Ammon's horn (tissue), 1 donor: ENCODE data around the gene OR4N5.
"Not testable (repeated sequence)": the region's sequence is repeated elsewhere in the genome, so short reads cannot be mapped to it uniquely, and the experiment has no call there.

Experiments
- DNase-seq: peaks from one replicate; pipeline ENCODE4 v3.0.0-alpha.2; 2016; ENCODE audit warnings: low spot score

The OR4N5 gene

DNA sequence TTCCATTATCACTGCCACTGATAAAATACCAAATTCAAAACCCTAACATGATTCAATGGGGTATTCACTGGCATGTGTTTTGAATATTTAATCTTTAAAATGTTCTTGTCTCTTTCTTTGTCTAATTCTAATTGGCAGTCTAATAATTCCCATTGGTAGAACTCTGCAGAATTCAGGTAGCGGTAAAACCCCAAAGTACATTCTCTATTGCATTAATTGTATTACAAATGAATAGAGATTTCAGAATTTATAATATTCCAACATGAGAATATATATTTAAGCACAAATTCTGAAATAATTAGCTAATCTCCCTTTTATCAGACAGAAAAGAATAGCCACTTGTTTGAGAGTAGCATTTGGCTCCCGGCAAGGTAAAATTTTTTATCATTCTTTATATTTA lies at the start of gene OR4N5:
Gene OR4N5 (plus strand): TSS at position 301 of the 400 bp plus-strand sequence. CDS start 4,916 bp downstream, outside the sequence.
- no peak for DNase-seq

DNA sequence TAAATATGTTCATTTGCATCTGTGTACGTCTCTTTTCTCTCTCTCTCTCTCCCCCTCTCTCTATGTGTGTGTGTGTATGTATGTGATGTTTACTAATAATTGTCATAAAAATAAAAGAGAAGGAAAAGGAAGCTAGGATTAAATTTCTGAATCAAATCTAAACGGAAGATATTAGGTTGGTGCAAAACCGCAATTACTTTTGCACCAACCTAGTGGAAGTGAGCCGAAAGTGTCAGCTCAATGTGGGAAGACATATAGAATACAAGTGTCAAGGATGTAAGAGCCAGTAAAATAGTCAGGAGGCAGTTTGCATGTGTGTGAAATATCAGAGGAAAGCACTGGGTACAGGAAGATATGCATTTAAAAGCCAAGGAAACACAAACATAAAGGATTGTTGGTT lies 46.6 kb upstream of the OR4N5 start:
- DNase-seq, result no peak

- no peak for DNase-seq
These were observed 45.2 kb upstream of the OR4N5 start for GRCh38 chr14:20093442-20093841.

DNA sequence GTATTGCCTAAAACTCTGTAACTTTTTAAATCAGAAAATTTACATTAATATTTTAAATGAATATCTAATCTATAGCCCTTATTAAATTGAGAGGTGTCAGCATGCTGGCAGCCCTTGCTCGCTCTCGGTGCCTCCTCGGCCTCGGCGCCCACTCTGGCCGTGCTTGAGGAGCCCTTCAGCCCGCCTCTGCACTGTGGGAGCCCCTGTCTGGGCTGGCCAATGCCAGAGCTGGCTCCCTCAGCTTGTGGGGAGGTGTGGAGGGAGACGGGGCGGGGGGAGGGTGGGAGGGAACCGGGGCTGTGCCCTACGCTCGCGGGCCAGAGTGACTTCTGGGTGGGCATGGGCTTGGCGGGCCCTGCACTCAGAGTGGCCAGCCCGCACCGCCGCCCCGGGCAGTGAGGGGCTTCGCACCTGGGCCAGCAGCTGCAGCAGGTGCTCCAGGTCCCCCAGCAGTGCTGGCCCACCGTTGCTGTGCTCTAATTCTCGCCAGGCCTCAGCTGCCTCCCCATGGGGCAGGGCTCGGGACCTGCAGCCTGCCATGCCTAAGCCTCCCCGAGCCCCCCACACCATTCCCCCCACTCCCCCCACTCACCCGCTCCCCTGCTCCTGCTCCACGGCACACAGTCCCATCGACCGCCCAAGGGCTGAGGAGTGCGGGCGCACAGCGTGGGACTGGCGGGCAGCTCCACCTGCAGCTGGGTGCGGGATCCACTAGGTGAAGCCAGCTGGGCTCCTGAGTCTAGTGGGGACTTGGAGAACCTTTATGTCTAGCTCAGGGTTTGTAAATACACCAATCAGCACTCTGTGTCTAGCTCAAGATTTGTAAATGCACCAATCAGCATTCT lies 39.5 kb upstream of the OR4N5 start:
- DNase-seq, result not testable (repeated sequence)

GRCh38 chr14:20110438-20110837 lies 28.2 kb upstream of the OR4N5 start, which contains the start of gene OR4K17:
OR4K17 (plus strand) TSS chr14:20110739; CDS start chr14:20117500, 6,761 bp downstream.
- no peak for DNase-seq

GRCh38 chr14:20112321-20112720 lies 26.3 kb upstream of the OR4N5 start:
- no peak for DNase-seq

DNA sequence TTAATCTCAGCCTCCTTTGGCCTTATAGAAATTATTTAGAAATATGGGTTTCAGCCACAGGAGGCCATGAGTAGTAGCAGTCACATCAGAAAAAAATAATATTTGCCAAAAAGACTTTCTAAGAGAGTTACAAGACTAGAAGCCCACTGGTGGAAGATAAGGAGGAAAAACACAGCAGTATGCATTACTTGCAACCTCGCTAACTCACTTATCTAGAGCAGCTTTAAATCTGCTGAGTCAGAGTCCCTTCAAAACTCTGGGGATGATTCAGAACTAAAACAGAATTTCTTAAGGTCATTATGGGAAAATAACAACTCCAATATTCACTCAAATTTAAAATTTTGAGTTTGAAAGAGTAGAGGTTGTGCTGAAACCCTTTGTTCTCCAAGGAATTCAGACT lies 21.9 kb upstream of the OR4N5 start:
- DNase-seq, result no peak

GRCh38 chr14:20118795-20119194 lies 19.8 kb upstream of the OR4N5 start:
- DNase-seq, result no peak

GRCh38 chr14:20143911-20144310 lies 5.3 kb downstream of the OR4N5 start:
- no peak for DNase-seq

- no peak for DNase-seq
These were observed 6.2 kb downstream of the OR4N5 start for GRCh38 chr14:20144820-20145219.

DNA sequence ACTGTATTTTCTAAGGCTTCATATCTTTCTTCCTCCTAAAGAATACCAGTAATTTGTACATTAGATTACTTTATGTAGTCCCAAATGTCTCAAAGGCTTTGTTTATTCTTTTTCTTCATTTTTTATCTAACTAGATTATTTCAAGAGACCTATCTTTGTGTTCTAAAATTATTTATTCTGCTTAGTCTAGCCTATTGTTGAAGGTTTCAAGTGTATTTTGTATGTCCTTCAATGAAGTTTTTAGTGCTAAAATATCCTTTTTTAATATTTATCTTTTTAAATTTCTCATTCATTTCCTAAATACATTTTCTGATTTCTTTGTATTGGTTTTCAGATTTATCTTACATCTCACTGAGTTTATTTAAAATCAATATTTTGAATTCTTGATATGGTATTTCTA lies 25.8 kb downstream of the OR4N5 start:
- DNase-seq, result no peak

DNA sequence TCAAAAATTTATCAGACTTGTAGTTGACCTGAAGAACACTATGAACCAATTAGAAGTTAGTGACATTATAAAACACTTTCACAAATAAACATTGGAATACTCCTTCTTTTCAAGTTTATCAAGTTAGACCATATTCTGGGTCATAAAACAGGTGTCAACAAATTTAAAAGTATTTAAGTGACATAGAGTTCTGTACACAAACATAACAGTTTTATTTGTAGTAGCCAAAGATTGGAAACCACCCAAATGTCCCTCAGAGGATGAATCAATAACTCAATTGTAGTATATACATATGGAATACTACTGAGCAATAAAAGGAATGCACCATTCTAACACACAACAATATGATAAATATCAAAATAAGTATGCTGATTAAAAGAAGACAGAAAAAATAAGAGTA lies 28.5 kb downstream of the OR4N5 start:
- no peak for DNase-seq

- not testable (repeated sequence) for DNase-seq
These were observed 31.2 kb downstream of the OR4N5 start for GRCh38 chr14:20169852-20170251.

DNA sequence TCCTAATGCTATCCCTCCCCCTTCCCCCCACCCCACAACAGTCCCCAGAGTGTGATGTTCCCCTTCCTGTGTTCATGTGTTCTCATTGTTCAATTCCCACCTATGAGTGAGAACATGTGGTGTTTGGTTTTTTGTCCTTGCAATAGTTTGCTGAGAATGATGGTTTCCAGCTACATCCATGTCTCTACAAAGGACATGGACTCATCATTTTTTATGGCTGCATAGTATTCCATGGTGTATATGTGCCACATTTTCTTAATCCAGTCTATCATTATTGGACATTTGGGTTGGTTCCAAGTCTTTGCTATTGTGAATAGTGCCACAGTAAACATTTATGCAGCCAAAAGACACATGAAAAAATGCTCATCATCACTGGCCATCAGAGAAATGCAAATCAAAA lies 35.6 kb downstream of the OR4N5 start:
- DNase-seq, result not testable (repeated sequence)

- DNase-seq, result no peak
These were observed 37.7 kb downstream of the OR4N5 start for GRCh38 chr14:20176330-20176729.

GRCh38 chr14:20177433-20177974 lies 38.9 kb downstream of the OR4N5 start:
- no peak for DNase-seq

DNA sequence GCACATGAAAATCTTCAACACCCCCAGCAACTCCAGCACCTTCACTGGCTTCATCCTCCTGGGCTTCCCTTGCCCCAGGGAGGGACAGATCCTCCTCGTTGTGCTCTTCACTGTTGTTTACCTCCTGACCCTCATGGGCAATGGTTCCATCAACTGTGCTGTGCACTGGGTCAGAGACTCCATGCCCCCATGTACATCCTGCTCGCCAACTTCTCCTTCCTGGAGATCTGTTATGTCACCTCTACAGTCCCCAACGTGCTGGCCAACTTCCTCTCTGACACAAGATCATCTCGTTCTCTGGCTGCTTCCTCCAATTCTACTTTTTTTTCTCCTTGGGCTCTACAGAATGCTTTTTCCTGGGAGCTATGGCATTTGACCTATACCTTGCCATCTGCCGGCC lies 40.6 kb downstream of the OR4N5 start:
- DNase-seq, result peak; percentile 34

DNA sequence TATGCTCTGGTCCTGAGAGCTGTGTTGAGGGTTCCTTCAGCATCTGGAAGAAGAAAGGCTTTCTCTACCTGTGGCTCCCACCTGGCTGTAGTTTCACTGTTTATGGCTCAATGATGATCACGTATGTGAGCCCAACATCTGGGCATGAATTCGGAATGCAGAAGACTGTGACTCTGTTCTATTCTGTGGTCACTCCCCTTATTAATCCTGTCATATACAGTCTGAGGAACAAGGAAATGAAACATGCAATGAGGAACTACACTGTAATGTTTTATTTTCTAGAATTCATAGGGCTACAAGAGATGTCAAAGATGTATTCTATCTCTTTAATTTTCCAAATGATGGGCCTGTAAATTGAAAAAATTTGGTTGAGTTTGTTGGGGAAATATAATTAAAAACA lies 41.3 kb downstream of the OR4N5 start:
- DNase-seq, result no peak

- DNase-seq, result no peak
These were observed 41.9 kb downstream of the OR4N5 start for GRCh38 chr14:20180486-20180885.

DNA sequence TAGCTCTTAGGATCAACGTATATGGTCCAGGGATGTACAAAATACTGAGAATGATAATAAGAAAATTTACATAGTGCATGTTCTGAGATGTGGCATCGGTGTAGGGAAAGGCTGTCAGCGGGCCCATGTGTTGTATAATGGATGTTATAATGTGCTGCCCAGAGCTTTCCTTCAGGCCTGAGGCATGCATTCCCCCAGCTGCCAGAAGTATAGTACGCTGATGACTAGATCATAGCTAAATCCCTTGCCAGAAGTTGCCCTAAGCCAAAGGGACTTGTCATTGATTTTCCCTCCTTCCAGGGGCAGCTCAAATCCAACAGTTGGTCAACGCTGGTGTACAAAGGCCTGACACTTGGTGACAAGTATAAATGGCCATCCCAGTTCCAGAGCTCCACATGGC lies 45.6 kb downstream of the OR4N5 start:
- no peak for DNase-seq

GRCh38 chr14:20190596-20190995 lies 52.0 kb downstream of the OR4N5 start, which contains the start of gene OR11G2:
OR11G2 (plus strand) TSS chr14:20190896; CDS start chr14:20197438, 6,542 bp downstream.
- no peak for DNase-seq

- no peak for DNase-seq
These were observed 52.8 kb downstream of the OR4N5 start for GRCh38 chr14:20191396-20191795.

DNA sequence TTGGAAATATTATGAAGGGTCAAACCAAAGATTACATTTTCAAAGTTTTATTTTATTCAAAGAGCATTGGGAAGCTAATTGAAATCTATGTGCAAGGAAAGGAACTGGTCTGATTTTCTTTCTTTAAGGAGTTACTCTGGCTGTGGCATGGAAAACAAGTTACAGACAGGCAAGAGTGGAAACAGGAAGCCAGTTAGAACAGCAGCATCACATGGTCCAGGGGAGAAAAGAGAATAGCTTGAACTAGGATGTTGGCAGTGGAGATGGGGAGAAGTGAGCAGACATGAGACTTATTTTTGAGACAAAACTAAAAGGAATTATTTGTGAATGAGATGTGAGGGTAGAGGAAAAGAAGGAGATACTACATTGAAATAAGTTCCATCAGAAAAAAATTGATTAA lies 55.5 kb downstream of the OR4N5 start:
- peak; percentile 19 for DNase-seq
